Loucy (cell line): Measurements from ENCODE around the gene SUPV3L1.

ENCODE experiments used
- H2AFZ ChIP-seq: fragments of 200-600 bp; sonication (generic); 2 replicates; pipeline ENCODE4 v1.6.0; 2016; ENCODE audit warnings: antibody characterized with exemption, mild to moderate bottlenecking, low read length, moderate library complexity
- H3F3A ChIP-seq: fragments of 200-600 bp; 2 replicates; pipeline ENCODE4 v1.6.0; 2016; ENCODE audit warnings: antibody characterized with exemption, low read depth, mild to moderate bottlenecking
- H3K27me3 ChIP-seq: fragments of 200-600 bp; sonication (generic); 2 replicates; pipeline ENCODE4 v1.6.1; 2014; ENCODE audit warnings: low read length, mild to moderate bottlenecking; ENCODE audit not compliant: insufficient read depth, poor library complexity, severe bottlenecking
- H3K36me3 ChIP-seq: fragments of 200-600 bp; sonication (generic); 2 replicates; pipeline ENCODE4 v1.6.1; 2016; ENCODE audit warnings: low read length; ENCODE audit not compliant: insufficient read depth
- H3K4me1 ChIP-seq: fragments of 200-600 bp; sonication (generic); 2 replicates; pipeline ENCODE4 v1.5.1; 2014; ENCODE audit warnings: low read length, mild to moderate bottlenecking; ENCODE audit not compliant: insufficient read depth, poor library complexity, severe bottlenecking
- H3K4me2 ChIP-seq: fragments of 200-600 bp; sonication (generic); 2 replicates; pipeline ENCODE4 v1.6.0; 2014; ENCODE audit warnings: antibody characterized with exemption, low read length, low read depth, mild to moderate bottlenecking; ENCODE audit not compliant: poor library complexity, severe bottlenecking
- H3K4me3 ChIP-seq: fragments of 200-600 bp; sonication (generic); 2 replicates; pipeline ENCODE4 v1.5.1; 2014; ENCODE audit warnings: low read length, mild to moderate bottlenecking, mixed read lengths; ENCODE audit not compliant: poor library complexity, severe bottlenecking
- H3K79me2 ChIP-seq: fragments of 200-600 bp; sonication (generic); 2 replicates; pipeline ENCODE4 v1.6.1; 2014; ENCODE audit warnings: low read length; ENCODE audit not compliant: insufficient read depth
- H3K9ac ChIP-seq: fragments of 200-600 bp; sonication (generic); 2 replicates; pipeline ENCODE4 v1.6.0; 2014; ENCODE audit warnings: mild to moderate bottlenecking, low read depth, low read length, moderate library complexity; ENCODE audit not compliant: poor library complexity, severe bottlenecking
- H3K9me2 ChIP-seq: fragments of 200-600 bp; sonication (generic); replicated peaks from 2 replicates; pipeline ENCODE4 v1.6.1; 2016; ENCODE audit warnings: low read depth, low read length, mixed read lengths
- H3K9me3 ChIP-seq: fragments of 200-600 bp; sonication (generic); 2 replicates; pipeline ENCODE4 v1.6.1; 2014; ENCODE audit warnings: mild to moderate bottlenecking, antibody characterized with exemption, low read length, low read depth; ENCODE audit not compliant: insufficient read depth
- H4K20me1 ChIP-seq: fragments of 200-600 bp; sonication (generic); 2 replicates; pipeline ENCODE4 v1.6.0; 2014; ENCODE audit warnings: antibody characterized with exemption, low read length, mild to moderate bottlenecking; ENCODE audit not compliant: insufficient read depth, poor library complexity, severe bottlenecking
- EZH2phosphoT487 ChIP-seq: fragments of 200-600 bp; IDR thresholded peaks from 2 replicates; pipeline ENCODE4 v1.6.1; 2018; ENCODE audit warnings: antibody characterized with exemption, mild to moderate bottlenecking, moderate library complexity, borderline replicate concordance
- TF ChIP-seq, protein P1 (sequence below): fragments of 200-600 bp; sonication (generic); conservative IDR thresholded peaks from 2 replicates; pipeline ENCODE4 v1.5.1; 2014; ENCODE audit warnings: mild to moderate bottlenecking, antibody characterized with exemption, low read length

The SUPV3L1 gene

DNA sequence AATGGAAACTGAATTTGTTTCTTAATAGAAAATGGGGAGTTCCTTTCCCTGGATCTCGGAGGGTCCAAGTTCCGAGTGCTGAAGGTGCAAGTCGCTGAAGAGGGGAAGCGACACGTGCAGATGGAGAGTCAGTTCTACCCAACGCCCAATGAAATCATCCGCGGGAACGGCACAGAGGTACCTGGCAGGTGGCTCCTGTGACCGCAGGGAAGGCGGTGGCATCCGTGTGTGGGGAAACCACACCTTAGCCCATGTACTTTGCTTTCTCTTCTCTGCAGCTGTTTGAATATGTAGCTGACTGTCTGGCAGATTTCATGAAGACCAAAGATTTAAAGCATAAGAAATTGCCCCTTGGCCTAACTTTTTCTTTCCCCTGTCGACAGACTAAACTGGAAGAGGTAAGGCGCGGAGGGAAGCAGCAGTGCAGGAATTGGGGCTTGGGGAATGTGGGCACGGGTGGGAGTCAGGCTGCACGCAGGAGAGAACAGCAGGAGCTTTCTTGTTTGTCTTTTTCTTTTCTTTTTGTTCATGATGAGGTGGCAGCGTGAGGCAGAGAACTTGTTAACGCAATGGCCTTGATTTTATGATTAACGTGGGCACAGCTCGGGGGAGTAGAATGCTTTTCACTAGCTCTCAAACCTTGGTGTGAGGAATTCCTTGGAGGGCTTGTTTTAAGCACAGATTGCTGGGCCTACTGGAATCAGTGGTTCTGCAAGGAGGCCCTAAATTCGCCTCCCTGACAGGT is 52.9 kb downstream of the SUPV3L1 start:
- no peak overlapping the region for H2AFZ ChIP-seq
- no peaks in the 10 kb centered on the region for H3K36me3 ChIP-seq
- no peak for TF ChIP-seq EZH2phosphoT487
- TF ChIP-seq, protein P1, sequence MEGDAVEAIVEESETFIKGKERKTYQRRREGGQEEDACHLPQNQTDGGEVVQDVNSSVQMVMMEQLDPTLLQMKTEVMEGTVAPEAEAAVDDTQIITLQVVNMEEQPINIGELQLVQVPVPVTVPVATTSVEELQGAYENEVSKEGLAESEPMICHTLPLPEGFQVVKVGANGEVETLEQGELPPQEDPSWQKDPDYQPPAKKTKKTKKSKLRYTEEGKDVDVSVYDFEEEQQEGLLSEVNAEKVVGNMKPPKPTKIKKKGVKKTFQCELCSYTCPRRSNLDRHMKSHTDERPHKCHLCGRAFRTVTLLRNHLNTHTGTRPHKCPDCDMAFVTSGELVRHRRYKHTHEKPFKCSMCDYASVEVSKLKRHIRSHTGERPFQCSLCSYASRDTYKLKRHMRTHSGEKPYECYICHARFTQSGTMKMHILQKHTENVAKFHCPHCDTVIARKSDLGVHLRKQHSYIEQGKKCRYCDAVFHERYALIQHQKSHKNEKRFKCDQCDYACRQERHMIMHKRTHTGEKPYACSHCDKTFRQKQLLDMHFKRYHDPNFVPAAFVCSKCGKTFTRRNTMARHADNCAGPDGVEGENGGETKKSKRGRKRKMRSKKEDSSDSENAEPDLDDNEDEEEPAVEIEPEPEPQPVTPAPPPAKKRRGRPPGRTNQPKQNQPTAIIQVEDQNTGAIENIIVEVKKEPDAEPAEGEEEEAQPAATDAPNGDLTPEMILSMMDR = no peak
- H3K4me3 ChIP-seq = no peak overlapping the region
- H3K27me3 ChIP-seq = no peaks in the 10 kb centered on the region
- H4K20me1 ChIP-seq = no peaks in the 10 kb centered on the region
- no peaks in the 10 kb centered on the region for H3K79me2 ChIP-seq
- no peaks in the 10 kb centered on the region for H3F3A ChIP-seq
- H3K9me2 ChIP-seq = no peaks in the 10 kb centered on the region
- H3K4me1 ChIP-seq = peaks cover 28% of the 10 kb centered on the region
- no peak overlapping the region for H3K9ac ChIP-seq
- H3K4me2 ChIP-seq = no peak overlapping the region
- H3K9me3 ChIP-seq = no peaks in the 10 kb centered on the region

DNA sequence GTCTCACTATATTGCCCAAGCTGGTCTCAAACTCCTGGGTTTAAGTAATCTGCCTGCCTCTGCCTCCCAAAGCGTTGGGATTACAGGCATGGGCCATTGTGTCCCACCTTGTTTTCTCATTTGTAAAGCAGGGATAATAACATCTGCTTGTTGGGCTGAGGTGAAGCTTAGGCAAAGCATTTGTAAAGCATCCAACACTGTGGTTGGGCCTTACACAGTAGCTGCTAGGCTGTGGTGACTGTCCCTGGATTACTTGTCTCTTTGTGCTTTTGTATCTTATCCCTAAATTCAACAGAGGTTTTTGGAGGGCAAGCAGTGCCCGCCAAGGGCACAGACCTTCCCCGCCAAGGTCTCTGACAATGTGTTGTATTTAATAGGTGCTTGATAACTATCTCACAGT is 54.4 kb downstream of the SUPV3L1 start:
- Histone ChIP-seq H3K9ac (no peak overlapping the region), H3K9me3 (no peaks in the 10 kb centered on the region), H3K79me2 (no peaks in the 10 kb centered on the region), H3F3A (no peaks in the 10 kb centered on the region), H3K4me3 (no peak overlapping the region), H2AFZ (no peak overlapping the region), H4K20me1 (no peaks in the 10 kb centered on the region), H3K4me1 (peaks cover 17% of the 10 kb centered on the region), H3K4me2 (no peak overlapping the region), H3K9me2 (no peaks in the 10 kb centered on the region), H3K27me3 (no peaks in the 10 kb centered on the region), H3K36me3 (no peaks in the 10 kb centered on the region)
- no peak for TF ChIP-seq EZH2phosphoT487
- TF ChIP-seq, protein P1 = no peak

DNA sequence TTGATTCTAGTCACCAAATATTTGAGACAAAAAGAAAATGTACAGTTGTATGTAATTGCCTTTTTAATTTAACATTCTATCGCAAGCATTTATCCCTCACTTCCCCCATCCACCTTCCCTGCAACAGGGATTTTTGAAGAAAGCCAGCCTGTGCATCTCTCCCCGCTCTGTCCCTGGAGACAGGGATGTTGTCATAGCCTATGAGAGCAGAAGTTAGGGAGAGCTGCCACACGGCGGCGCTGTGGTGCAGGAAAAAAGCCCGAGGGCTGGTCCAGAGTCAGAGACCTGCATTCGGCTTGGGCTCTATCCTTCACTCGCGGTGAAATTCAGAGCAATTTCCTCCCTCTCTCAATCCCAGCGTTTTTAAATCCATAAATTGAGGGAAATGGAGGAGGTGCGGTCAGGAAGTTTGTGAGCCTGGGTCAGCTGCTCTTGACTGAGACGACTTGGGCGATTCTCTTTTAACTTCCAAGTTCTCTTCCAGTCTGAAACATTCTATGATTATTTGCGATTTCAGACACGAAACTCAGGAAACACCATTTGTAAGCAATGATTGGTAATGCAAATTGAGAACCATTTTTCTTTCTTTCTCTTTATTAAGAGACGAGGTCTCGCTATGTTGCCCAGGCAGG is 57.6 kb downstream of the SUPV3L1 start:
- H3K9me2 ChIP-seq = no peaks in the 10 kb centered on the region
- H3K27me3 ChIP-seq = no peaks in the 10 kb centered on the region
- no peak overlapping the region for H3K4me2 ChIP-seq
- H3K4me3 ChIP-seq = no peak overlapping the region
- H3K9me3 ChIP-seq = no peaks in the 10 kb centered on the region
- no peak overlapping the region for H3K9ac ChIP-seq
- H2AFZ ChIP-seq = peak overlapping the region; percentile 67
- H3K4me1 ChIP-seq = peaks cover 12% of the 10 kb centered on the region
- TF ChIP-seq EZH2phosphoT487 = no peak
- TF ChIP-seq, protein P1 = peak; percentile 86
- H3K79me2 ChIP-seq = no peaks in the 10 kb centered on the region
- H3F3A ChIP-seq = no peaks in the 10 kb centered on the region
- no peaks in the 10 kb centered on the region for H3K36me3 ChIP-seq
- no peaks in the 10 kb centered on the region for H4K20me1 ChIP-seq
